HEK293 (cell line): ENCODE measurements around the gene ABHD13.

Source experiments
- CTCF ChIA-PET: fragments of 350-600 bp; formaldehyde crosslinking; extraction: SDS; loops from one replicate; lab custom pipeline; 2021; ENCODE audit warnings: antibody characterized with exemption; lab: Yijun Ruan, JAX
- POLR2A ChIA-PET: fragments of 300-600 bp; formaldehyde crosslinking; extraction: SDS; loops from one replicate; lab custom pipeline; 2020; ENCODE audit warnings: antibody characterized with exemption, inconsistent platforms; lab: Yijun Ruan, JAX
- H3K27ac ChIP-seq: fragments of 200-500 bp; sonication (Bioruptor generic); 2 replicates; pipeline ENCODE4 v1.5.1; 2014; ENCODE audit warnings: low read depth, low read length, control low read depth, inconsistent platforms; ENCODE audit errors: extremely low read depth
- H3K36me3 ChIP-seq, 2 experiments: fragments of 200-500 bp in 1 of 2; sonication (Bioruptor generic) in 1 of 2; 1 replicate in 1 of 2; 2 replicates in 1 of 2; pipeline ENCODE4 v1.5.1; 2014 to 2017; ENCODE audit warnings: inconsistent platforms in 2 of 2, low read length in 2 of 2; ENCODE audit not compliant: control insufficient read depth in 2 of 2, insufficient read depth in 1 of 2
- H3K4me1 ChIP-seq: fragments of 200-500 bp; sonication (Bioruptor generic); 2 replicates; pipeline ENCODE4 v1.5.1; 2014; ENCODE audit warnings: mild to moderate bottlenecking, low read length, inconsistent platforms; ENCODE audit not compliant: control insufficient read depth, insufficient read depth
- H3K4me3 ChIP-seq: 2 replicates; pipeline ENCODE4 v1.5.1; 2011; ENCODE audit warnings: low read depth, mild to moderate bottlenecking, control low read depth, low read length, moderate library complexity
- H3K9me3 ChIP-seq: fragments of 200-500 bp; sonication (Bioruptor generic); 2 replicates; pipeline ENCODE4 v1.5.1; 2014; ENCODE audit warnings: low read depth, low read length, inconsistent platforms; ENCODE audit not compliant: control insufficient read depth, insufficient read depth
- EGR2 ChIP-seq: fragments of 450-650 bp; formaldehyde crosslinking; IDR thresholded peaks from 2 replicates; pipeline ENCODE4 v1.5.1; 2016; ENCODE audit warnings: low read depth, missing biosample characterization, missing genetic modification characterization
- GFI1B ChIP-seq: fragments of 450-650 bp; formaldehyde crosslinking; IDR thresholded peaks from 2 replicates; pipeline ENCODE4 v1.5.1; 2016; ENCODE audit warnings: missing biosample characterization, missing genetic modification characterization
- GLI4 ChIP-seq: fragments of 450-650 bp; formaldehyde crosslinking; IDR thresholded peaks from 2 replicates; pipeline ENCODE4 v1.5.1; 2016; ENCODE audit warnings: missing biosample characterization, missing genetic modification characterization
- GLIS2 ChIP-seq: fragments of 450-650 bp; formaldehyde crosslinking; IDR thresholded peaks from 2 replicates; pipeline ENCODE4 v1.5.1; 2016; ENCODE audit warnings: missing biosample characterization, missing genetic modification characterization
- HOXC10 ChIP-seq: sonication (generic); formaldehyde crosslinking; IDR thresholded peaks from 2 replicates; pipeline ENCODE4 v1.8.1; 2023; ENCODE audit warnings: mild to moderate bottlenecking, missing genetic modification reagents
- OSR2 ChIP-seq: fragments of 450-650 bp; formaldehyde crosslinking; IDR thresholded peaks from 2 replicates; pipeline ENCODE4 v1.5.1; 2016; ENCODE audit warnings: missing biosample characterization, missing genetic modification characterization
- PRDM1 ChIP-seq: fragments of 450-650 bp; formaldehyde crosslinking; IDR thresholded peaks from 2 replicates; pipeline ENCODE4; 2016; ENCODE audit warnings: missing biosample characterization, missing genetic modification characterization
- SCRT2 ChIP-seq: fragments of 450-650 bp; formaldehyde crosslinking; IDR thresholded peaks from 2 replicates; pipeline ENCODE4 v1.5.1; 2016; ENCODE audit warnings: missing biosample characterization, missing genetic modification characterization
- TCF7L2 ChIP-seq: IDR thresholded peaks from 2 replicates; pipeline ENCODE4 v1.6.1; 2011; ENCODE audit warnings: low read depth, mild to moderate bottlenecking, inconsistent platforms, low read length, moderate library complexity, borderline replicate concordance
- ZBTB8A ChIP-seq: fragments of 450-650 bp; formaldehyde crosslinking; IDR thresholded peaks from 2 replicates; pipeline ENCODE4 v1.5.1; 2016; ENCODE audit warnings: missing biosample characterization, missing genetic modification characterization
- ZFP3 ChIP-seq: fragments of 450-650 bp; formaldehyde crosslinking; IDR thresholded peaks from 2 replicates; pipeline ENCODE4 v1.5.1; 2016; ENCODE audit warnings: low read depth, missing biosample characterization, missing genetic modification characterization
- ZNF214 ChIP-seq: fragments of 450-650 bp; formaldehyde crosslinking; IDR thresholded peaks from 2 replicates; pipeline ENCODE4 v1.5.1; 2017; ENCODE audit warnings: missing biosample characterization, mild to moderate bottlenecking, missing genetic modification characterization, borderline replicate concordance
- ZNF391 ChIP-seq: fragments of 450-650 bp; formaldehyde crosslinking; IDR thresholded peaks from 2 replicates; pipeline ENCODE4 v1.5.1; 2016; ENCODE audit warnings: low read depth, missing biosample characterization, missing genetic modification characterization, borderline replicate concordance
- ZNF423 ChIP-seq: fragments of 450-650 bp; formaldehyde crosslinking; IDR thresholded peaks from 2 replicates; pipeline ENCODE4 v1.5.1; 2016; ENCODE audit warnings: missing biosample characterization, missing genetic modification characterization
- ZNF548 ChIP-seq: fragments of 450-650 bp; formaldehyde crosslinking; IDR thresholded peaks from 2 replicates; pipeline ENCODE4 v1.5.1; 2016; ENCODE audit warnings: missing biosample characterization, missing genetic modification characterization
- ZNF555 ChIP-seq: fragments of 450-650 bp; formaldehyde crosslinking; conservative IDR thresholded peaks from 2 replicates; pipeline ENCODE4 v1.5.1; 2017; ENCODE audit warnings: missing biosample characterization, mild to moderate bottlenecking, missing genetic modification characterization, inconsistent platforms
- ZNF629 ChIP-seq: fragments of 450-650 bp; formaldehyde crosslinking; IDR thresholded peaks from 2 replicates; pipeline ENCODE4 v1.5.1; 2017; ENCODE audit warnings: missing biosample characterization, missing genetic modification characterization
- ZNF776 ChIP-seq: fragments of 450-650 bp; formaldehyde crosslinking; IDR thresholded peaks from 2 replicates; pipeline ENCODE4 v1.5.0; 2017; ENCODE audit warnings: missing biosample characterization, missing genetic modification characterization, borderline replicate concordance
- ZSCAN23 ChIP-seq: fragments of 450-650 bp; formaldehyde crosslinking; IDR thresholded peaks from 2 replicates; pipeline ENCODE4 v1.5.1; 2016; ENCODE audit warnings: missing biosample characterization, missing genetic modification characterization
- ZXDB ChIP-seq: fragments of 450-650 bp; formaldehyde crosslinking; IDR thresholded peaks from 2 replicates; pipeline ENCODE4 v1.5.1; 2016; ENCODE audit warnings: missing biosample characterization, missing genetic modification characterization
- TF ChIP-seq, protein P1 (sequence below): fragments of 450-650 bp; formaldehyde crosslinking; optimal IDR thresholded peaks from 2 replicates; pipeline ENCODE3; 2016; ENCODE audit warnings: missing biosample characterization, mild to moderate bottlenecking, missing genetic modification characterization
- TF ChIP-seq, protein P2 (sequence below): fragments of 450-650 bp; formaldehyde crosslinking; IDR thresholded peaks from 2 replicates; pipeline ENCODE4 v1.5.1; 2017; ENCODE audit warnings: missing biosample characterization, missing genetic modification characterization
- TF ChIP-seq, protein P3 (sequence below): fragments of 450-650 bp; formaldehyde crosslinking; IDR thresholded peaks from 2 replicates; pipeline ENCODE4 v1.5.1; 2016; ENCODE audit warnings: missing biosample characterization, missing genetic modification characterization
- TF ChIP-seq, protein P4 (sequence below): fragments of 450-650 bp; formaldehyde crosslinking; IDR thresholded peaks from 2 replicates; pipeline ENCODE4 v1.5.1; 2016; ENCODE audit warnings: missing biosample characterization, missing genetic modification characterization, borderline replicate concordance

Gene ABHD13

DNA sequence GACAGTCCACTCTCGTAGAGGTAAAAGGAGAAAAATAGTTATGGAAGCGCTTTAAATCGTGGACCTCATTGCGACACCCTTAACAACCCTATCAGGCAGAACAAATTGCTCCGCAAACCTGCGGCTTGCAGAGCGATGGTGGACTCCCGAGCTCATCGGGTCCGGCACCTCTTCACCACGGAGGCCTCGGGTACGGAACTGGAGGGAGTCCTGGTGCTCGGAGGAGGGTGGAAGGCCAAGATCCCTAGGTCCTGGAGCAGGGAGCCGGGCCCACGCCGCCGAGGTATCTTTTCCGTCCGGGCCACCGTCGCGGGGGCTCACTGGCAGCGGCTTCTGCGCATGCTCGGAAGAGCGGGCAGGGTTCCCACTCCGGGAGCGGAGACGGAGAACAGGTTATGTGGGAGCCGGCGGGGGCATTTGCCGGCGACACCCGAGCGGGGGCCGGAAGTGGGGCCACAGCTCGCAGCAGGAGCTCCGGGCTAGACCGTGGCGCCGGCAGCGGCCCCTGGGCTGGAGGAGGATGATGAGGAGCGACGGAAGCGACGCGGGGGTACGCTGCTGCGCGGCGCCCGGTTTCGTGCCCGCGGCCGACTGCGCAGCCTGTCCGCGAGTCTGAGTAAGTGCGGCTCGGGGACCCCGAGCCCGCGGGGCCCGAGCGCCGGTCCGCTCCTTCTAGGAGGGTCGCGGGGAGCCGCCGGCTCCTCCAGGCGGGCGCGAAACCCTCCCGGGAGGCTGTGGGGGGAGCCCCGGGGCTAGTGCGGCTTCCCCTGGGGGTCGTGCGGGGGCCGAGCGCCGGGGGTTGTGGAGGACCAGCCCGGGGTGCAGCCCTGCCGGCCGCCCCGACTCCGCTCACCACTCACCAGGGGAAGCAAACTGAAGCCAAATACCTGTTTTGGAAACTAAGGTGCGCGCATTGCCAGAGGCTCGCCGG, at the start of gene ABHD13 (continued):
- TF ChIP-seq GLIS2 (peak; percentile 73), ZNF629 (tag by site-specific recombination) (peak; percentile 77), OSR2 (tag by site-specific recombination) (peak; percentile 72), ZXDB (tag by site-specific recombination) (peak; percentile 89), PRDM1 (tag by site-specific recombination) (no peak), ZNF423 (tag by site-specific recombination) (peak; percentile 49; the same call in 1 of the 2 replicates), GLI4 (peak; percentile 57), SCRT2 (tag by site-specific recombination) (peak; percentile 86)
- TF ChIP-seq, protein P1, sequence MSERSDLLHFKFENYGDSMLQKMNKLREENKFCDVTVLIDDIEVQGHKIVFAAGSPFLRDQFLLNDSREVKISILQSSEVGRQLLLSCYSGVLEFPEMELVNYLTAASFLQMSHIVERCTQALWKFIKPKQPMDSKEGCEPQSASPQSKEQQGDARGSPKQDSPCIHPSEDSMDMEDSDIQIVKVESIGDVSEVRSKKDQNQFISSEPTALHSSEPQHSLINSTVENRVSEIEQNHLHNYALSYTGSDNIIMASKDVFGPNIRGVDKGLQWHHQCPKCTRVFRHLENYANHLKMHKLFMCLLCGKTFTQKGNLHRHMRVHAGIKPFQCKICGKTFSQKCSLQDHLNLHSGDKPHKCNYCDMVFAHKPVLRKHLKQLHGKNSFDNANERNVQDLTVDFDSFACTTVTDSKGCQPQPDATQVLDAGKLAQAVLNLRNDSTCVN (tag by site-specific recombination), result peak; percentile 90
- TF ChIP-seq, protein P2, sequence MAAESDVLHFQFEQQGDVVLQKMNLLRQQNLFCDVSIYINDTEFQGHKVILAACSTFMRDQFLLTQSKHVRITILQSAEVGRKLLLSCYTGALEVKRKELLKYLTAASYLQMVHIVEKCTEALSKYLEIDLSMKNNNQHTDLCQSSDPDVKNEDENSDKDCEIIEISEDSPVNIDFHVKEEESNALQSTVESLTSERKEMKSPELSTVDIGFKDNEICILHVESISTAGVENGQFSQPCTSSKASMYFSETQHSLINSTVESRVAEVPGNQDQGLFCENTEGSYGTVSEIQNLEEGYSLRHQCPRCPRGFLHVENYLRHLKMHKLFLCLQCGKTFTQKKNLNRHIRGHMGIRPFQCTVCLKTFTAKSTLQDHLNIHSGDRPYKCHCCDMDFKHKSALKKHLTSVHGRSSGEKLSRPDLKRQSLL (tag by site-specific recombination), result peak; percentile 90

DNA sequence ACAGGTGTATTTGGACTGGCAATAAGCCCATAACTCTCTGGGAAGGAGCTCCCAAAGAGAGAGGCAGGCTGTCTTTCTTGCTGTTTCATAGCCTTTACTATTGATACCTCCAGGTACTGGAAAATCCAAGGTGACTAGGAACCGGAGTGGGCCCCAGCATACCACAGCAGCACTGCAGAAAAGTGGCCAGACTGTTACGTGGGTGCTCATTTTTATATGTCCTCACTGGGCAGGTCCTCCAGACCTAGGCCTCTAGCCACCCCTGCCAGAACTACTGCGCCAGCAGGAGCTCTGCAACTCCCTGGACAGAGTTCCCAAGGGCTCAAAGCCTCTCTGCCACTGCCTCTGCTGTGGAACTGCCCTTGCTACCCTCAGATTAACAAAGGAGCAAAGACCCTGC, 49.3 kb upstream of the ABHD13 start:
- no peaks in the 10 kb centered on the region for H3K4me1 ChIP-seq
- no peak overlapping the region for H3K4me3 ChIP-seq
- no peak for TF ChIP-seq ZNF548 (tag by site-specific recombination)
- TF ChIP-seq, protein P3, sequence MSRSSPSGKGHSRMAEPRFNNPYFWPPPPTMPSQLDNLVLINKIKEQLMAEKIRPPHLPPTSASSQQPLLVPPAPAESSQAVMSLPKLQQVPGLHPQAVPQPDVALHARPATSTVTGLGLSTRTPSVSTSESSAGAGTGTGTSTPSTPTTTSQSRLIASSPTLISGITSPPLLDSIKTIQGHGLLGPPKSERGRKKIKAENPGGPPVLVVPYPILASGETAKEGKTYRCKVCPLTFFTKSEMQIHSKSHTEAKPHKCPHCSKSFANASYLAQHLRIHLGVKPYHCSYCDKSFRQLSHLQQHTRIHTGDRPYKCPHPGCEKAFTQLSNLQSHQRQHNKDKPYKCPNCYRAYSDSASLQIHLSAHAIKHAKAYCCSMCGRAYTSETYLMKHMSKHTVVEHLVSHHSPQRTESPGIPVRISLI (tag by site-specific recombination), result no peak
- TF ChIP-seq, protein P4, sequence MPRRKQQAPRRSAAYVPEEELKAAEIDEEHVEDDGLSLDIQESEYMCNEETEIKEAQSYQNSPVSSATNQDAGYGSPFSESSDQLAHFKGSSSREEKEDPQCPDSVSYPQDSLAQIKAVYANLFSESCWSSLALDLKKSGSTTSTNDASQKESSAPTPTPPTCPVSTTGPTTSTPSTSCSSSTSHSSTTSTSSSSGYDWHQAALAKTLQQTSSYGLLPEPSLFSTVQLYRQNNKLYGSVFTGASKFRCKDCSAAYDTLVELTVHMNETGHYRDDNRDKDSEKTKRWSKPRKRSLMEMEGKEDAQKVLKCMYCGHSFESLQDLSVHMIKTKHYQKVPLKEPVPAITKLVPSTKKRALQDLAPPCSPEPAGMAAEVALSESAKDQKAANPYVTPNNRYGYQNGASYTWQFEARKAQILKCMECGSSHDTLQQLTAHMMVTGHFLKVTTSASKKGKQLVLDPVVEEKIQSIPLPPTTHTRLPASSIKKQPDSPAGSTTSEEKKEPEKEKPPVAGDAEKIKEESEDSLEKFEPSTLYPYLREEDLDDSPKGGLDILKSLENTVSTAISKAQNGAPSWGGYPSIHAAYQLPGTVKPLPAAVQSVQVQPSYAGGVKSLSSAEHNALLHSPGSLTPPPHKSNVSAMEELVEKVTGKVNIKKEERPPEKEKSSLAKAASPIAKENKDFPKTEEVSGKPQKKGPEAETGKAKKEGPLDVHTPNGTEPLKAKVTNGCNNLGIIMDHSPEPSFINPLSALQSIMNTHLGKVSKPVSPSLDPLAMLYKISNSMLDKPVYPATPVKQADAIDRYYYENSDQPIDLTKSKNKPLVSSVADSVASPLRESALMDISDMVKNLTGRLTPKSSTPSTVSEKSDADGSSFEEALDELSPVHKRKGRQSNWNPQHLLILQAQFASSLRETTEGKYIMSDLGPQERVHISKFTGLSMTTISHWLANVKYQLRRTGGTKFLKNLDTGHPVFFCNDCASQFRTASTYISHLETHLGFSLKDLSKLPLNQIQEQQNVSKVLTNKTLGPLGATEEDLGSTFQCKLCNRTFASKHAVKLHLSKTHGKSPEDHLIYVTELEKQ (tag by site-specific recombination), result no peak
- no peak for TF ChIP-seq ZNF214 (tag by site-specific recombination)
- no peak for TF ChIP-seq HOXC10 (CRISPR knock-in tag)
- TF ChIP-seq ZNF555 (tag by site-specific recombination), result no peak
- TF ChIP-seq ZSCAN23 (tag by site-specific recombination), result no peak
- TF ChIP-seq EGR2 (tag by site-specific recombination), result no peak
- TF ChIP-seq TCF7L2, result no peak
- no peak for TF ChIP-seq ZNF776 (tag by site-specific recombination)
- no peak for TF ChIP-seq SCRT2 (tag by site-specific recombination)
- TF ChIP-seq ZFP3 (tag by site-specific recombination), result no peak
- TF ChIP-seq ZNF391, result no peak
- no peak for TF ChIP-seq GFI1B (tag by site-specific recombination)
- TF ChIP-seq ZBTB8A (tag by site-specific recombination), result no peak
- H3K36me3 ChIP-seq, result no peaks in the 10 kb centered on the region
- no peak overlapping the region for H3K27ac ChIP-seq
- POLR2A ChIA-PET, result no interaction called here
- no peaks in the 10 kb centered on the region for H3K9me3 ChIP-seq
- CTCF ChIA-PET, result no interaction called here
